Spinal cord (tissue), 10 donors: Measurements from ENCODE around the gene CCL19. TPM values are rescaled to one million over a fixed set of nuclear protein-coding genes. Genes with fewer than 3 reads are reported as not detected.

ENCODE experiments used
- DNase-seq, 6 donors: peaks; one replicate each; pipeline versions ENCODE4 v3.0.0 to v3.0.0-alpha.2; 2013 to 2015; ENCODE audit warnings: low spot score in 6 of 6, low read depth in 4 of 6
- H3K27ac ChIP-seq: one replicate; pipeline ENCODE4 v1.5.1; 2013; ENCODE audit warnings: low read depth, low read length, control low read depth
- H3K27me3 ChIP-seq: one replicate; pipeline ENCODE4 v1.6.1; 2013; ENCODE audit warnings: low read length; ENCODE audit not compliant: control insufficient read depth, insufficient read depth
- H3K36me3 ChIP-seq: one replicate; pipeline ENCODE4 v1.6.1; 2013; ENCODE audit warnings: low read length; ENCODE audit not compliant: control insufficient read depth, insufficient read depth
- H3K4me1 ChIP-seq: one replicate; pipeline ENCODE4 v1.6.1; 2013; ENCODE audit warnings: low read length; ENCODE audit not compliant: control insufficient read depth, insufficient read depth
- H3K4me3 ChIP-seq: one replicate; pipeline ENCODE4 v1.5.1; 2013; ENCODE audit warnings: low read depth, low read length, control low read depth
- H3K9me3 ChIP-seq: one replicate; pipeline ENCODE4 v1.6.1; 2013; ENCODE audit warnings: low read length; ENCODE audit not compliant: control insufficient read depth, insufficient read depth
- WGBS: methylation state at CpG from one replicate; pipeline ENCODE4 v1.1.5; 2013; ENCODE audit warnings: missing lambda C conversion rate; ENCODE audit not compliant: insufficient coverage; 5-methylcytosine and 5-hydroxymethylcytosine counted together
- polyA plus RNA-seq, 2 donors: library from polyadenylated mRNA; unstranded; fragments of 120-200 nt; gene quantifications; one replicate each; pipeline ENCODE4 v1.2.1, GENCODE V29; 2013; ENCODE audit not compliant: insufficient read length in 2 of 2
- total RNA-seq, 2 donors: library from RNA; depleted of rRNA in 1 of 2; stranded (reverse); fragments of 120-200 nt in 1 of 2; fragments of >200 nt in 1 of 2; gene quantifications; one replicate each; pipeline versions ENCODE4 v1.2.3 to v1.2.4, GENCODE V29; 2013 to 2014
- donor health status: healthy.

Gene CCL19
- total and polyA plus RNA-seq, 4 donors = 0.27 TPM; not detected in 3

DNA sequence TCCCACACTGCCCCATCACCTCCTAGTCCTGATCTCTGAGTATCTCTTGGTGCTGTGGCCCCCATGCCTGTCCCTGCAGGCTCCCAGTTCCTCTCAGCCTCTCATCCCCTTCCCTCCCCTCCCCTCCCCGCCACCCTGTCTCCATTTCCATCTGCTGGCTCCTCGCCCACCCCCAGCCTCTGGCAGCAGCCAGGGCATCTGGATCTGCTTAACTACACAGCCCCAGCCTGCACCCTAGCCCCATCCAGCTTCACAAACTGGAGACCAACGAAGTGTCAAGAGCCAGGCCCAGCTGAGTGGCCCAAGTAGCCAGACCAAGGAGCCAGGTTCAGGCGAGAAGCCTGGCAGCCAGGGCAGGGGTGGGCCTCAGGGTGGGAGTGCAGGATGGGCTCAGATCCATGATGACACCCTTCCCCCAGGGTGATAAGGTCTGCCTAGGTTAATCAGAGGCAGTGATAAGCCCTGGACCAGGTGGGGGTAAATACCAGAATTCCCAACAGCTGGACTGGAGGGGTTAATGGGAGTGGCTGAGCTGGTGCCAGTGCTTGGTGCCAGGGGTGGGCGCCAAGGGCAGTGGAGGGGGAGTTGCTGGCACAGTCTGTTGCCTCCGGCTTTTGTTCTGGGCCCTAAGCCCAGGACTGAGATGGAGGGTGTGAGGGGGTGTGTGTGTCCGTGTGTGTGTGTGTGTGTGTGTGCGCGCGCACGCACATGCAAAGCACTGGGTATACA lies 36.6 kb downstream of the CCL19 start:
- Histone ChIP-seq H3K27me3 (no peaks in the 10 kb centered on the region), H3K4me1 (peaks cover 62% of the 10 kb centered on the region), H3K27ac (peak overlapping the region; percentile 79), H3K4me3 (no peak overlapping the region), H3K9me3 (no peaks in the 10 kb centered on the region), H3K36me3 (peaks cover 16% of the 10 kb centered on the region)
- DNase-seq = peak in 3 of 6 donors; percentile 63 to 95 (median 89)
- 23% methylated on average over 4 of the region's 11 CpGs for WGBS

DNA sequence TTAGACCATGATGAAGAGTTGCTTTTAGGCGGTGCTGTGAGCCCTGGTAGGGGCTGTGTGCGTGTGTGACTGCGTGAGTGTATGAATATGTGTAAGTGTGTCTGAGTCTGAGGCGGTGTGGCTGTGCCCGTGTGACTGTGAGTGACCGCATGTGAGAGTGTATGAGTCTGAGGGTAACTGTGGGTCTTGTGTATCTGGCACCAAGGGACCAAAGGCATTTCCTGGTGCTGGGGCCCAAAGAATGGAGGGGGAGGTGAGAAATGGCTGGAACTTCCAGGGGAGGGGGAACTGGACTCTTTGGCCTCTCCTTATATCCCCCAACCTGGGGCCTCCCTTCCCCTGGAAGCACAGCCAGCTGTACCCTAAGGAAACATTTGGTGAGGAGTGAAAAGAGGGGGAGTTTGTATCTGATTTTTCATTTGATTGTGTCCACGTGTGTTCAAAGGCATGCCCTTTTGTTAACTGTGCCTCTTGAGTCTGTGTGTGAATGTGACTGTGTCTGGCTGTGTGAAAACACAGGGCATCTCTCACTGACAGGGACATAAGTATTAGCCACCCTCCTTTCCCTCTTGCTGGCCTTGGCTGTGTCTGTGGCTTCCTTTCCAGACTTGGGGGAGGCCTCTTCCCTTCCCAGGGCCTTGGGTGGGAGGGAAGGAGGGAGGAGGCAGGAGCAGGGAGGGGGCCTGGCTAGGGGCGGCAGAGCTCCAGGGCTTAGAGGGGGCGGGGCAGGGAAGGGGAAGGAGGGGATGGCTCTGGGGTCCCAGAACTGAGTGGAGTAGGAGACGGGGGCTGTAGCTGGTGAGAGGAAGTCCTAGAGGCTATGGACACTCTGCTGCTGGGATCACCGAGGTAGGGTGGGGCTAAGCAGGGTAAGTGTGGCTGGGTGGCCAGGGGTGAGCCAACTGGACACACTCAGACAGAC lies 37.7 kb downstream of the CCL19 start:
- H3K27me3 ChIP-seq = no peaks in the 10 kb centered on the region
- peaks cover 63% of the 10 kb centered on the region for H3K4me1 ChIP-seq
- DNase-seq = peak in 2 of 6 donors; percentile 51 to 82
- 24% methylated on average over 10 of the region's 11 CpGs for WGBS
- no peak overlapping the region for H3K4me3 ChIP-seq
- H3K36me3 ChIP-seq = peaks cover 25% of the 10 kb centered on the region
- no peaks in the 10 kb centered on the region for H3K9me3 ChIP-seq
- H3K27ac ChIP-seq = peak overlapping the region; percentile 79

DNA sequence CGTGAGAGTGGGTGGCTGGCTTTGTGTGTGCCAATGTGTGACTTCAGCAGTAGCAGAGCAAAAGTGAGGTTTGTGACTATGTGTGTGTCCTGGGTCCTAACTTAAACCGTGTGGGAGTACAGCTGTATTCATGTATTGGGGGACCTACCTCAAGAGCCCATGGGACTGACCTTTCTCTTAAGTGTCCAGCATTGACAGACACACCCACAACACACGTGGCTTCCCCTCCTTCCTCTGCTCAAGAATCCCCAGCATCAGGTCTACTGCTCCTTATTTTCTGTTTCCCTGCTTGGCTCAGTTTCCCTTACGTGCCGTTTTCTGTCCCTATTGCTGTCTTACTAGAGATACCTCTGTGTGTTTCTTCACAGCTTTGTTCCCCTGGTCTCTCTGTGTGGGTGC lies 38.5 kb downstream of the CCL19 start:
- 28% methylated on average over 5 of the region's 5 CpGs for WGBS
- Histone ChIP-seq H3K9me3 (no peaks in the 10 kb centered on the region), H3K4me1 (peaks cover 70% of the 10 kb centered on the region), H3K4me3 (peak overlapping the region; percentile 36), H3K27me3 (no peaks in the 10 kb centered on the region), H3K36me3 (peaks cover 31% of the 10 kb centered on the region), H3K27ac (peak overlapping the region; percentile 79)
- DNase-seq = no peak

DNA sequence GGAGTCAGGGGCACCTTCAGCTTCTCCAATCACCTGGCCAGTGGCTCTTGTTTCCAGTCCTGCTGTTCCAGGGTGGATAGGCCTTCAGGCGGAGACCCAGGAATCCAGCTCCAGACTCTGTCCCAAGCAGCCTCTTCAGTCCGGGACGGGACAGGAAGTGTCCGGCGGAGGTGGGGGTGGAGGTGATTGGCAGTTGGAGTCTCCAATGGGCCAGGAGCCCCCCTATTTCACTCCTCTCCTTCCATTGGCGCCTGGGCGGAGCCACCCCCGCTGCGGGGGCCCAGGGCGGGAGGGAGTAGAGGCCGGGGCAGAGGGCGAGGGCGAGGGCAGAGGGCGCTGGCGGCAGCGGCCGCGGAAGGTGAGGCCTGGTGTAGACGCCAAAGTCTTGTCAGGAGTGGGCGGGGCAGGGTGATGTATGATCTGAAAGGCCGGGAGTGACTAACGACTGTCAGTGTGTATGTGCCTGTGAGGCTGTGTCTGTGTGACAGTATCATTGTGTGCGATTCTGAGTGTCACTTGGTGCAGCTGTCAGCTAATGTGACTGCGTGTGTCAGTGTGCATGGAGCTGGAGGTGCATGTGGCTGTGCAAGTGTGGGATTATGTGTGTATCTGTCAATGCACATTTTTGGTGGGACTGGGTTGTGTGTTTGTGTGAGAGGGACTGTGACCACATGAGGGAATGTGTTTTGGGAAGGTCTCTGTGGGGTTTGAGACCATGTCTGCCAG lies 39.0 kb downstream of the CCL19 start, which contains the start of gene IL11RA:
IL11RA (plus strand) TSS at position 310 of the 726 bp plus-strand sequence. CDS start 3,033 bp downstream, outside the sequence.
- 5% methylated on average over 16 of the region's 24 CpGs for WGBS
- Histone ChIP-seq H3K9me3 (no peaks in the 10 kb centered on the region), H3K4me1 (peaks cover 76% of the 10 kb centered on the region), H3K36me3 (peaks cover 31% of the 10 kb centered on the region), H3K27ac (peak within 1 kb of the TSS; percentile 79), H3K27me3 (no peaks in the 10 kb centered on the region), H3K4me3 (peak within 1 kb of the TSS; percentile 36)
- peak in 2 of 6 donors; percentile 60 to 87 for DNase-seq

DNA sequence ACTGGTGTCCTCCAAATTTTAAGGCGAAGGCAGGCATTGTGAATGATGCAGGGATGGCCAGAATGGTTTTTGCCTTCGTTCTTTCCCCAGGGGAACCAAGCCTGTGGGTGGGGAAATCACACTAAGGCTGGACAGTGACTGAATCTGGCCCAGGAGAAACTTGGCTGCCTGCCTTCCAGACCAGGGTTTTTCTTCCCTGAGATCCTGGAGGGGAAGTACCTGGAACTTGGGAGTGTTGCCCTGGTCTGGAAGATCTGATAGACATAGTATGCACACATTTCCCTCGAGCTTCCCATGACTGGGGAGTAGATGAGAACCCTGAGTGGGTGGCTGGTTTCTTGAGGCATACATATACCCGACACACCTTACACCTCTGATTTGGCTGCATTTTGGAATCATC lies 39.8 kb downstream of the CCL19 start:
- Histone ChIP-seq H3K9me3 (no peaks in the 10 kb centered on the region), H3K4me3 (peak overlapping the region; percentile 36), H3K27ac (peak overlapping the region; percentile 79), H3K4me1 (peaks cover 83% of the 10 kb centered on the region), H3K27me3 (no peaks in the 10 kb centered on the region), H3K36me3 (peaks cover 35% of the 10 kb centered on the region)
- DNase-seq = peak in 1 of 6 donors; percentile 41
- 27% methylated on average over 2 of the region's 4 CpGs for WGBS

DNA sequence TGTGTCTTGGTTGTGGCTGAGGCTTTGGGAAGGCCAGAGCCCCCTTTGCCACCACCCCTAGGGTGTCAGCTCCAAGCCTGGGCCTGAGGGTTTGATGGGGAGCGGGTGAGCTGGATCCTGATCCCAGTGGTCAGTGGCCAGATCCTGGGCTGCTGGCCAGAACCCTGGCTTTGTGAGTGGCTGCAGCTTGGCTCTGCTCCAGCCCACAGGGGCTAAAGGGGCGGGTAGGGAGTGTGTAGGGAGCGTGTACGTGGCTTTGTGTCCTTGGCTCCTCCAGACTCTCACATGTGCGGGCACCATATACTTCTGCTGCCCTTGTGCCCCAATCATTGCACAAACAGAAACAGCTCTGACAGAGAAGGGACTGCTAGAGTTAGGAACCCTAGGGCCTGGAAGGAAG lies 40.3 kb downstream of the CCL19 start:
- peaks cover 35% of the 10 kb centered on the region for H3K36me3 ChIP-seq
- 25% methylated on average over 3 of the region's 5 CpGs for WGBS
- peaks cover 87% of the 10 kb centered on the region for H3K4me1 ChIP-seq
- no peak overlapping the region for H3K4me3 ChIP-seq
- H3K27me3 ChIP-seq = no peaks in the 10 kb centered on the region
- H3K27ac ChIP-seq = peak overlapping the region; percentile 79
- H3K9me3 ChIP-seq = no peaks in the 10 kb centered on the region
- peak in 2 of 6 donors; percentile 9 to 65 for DNase-seq

DNA sequence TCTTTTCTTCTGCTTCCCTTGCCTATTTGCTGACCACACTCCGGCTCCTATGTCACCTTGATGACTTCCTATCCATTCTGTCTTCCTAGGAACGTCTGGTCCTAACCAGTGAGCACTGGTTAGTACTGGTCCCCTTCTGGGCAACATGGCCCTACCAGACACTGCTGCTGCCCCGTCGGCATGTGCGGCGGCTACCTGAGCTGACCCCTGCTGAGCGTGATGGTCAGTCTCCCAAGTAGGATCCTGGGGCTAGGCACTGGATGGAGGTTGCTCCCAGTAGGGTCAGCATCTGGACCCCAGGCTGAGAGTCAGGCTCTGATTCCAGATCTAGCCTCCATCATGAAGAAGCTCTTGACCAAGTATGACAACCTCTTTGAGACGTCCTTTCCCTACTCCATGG lies 42.4 kb downstream of the CCL19 start:
- H3K27me3 ChIP-seq = no peaks in the 10 kb centered on the region
- no peak overlapping the region for H3K4me3 ChIP-seq
- H3K27ac ChIP-seq = no peak overlapping the region
- WGBS = 99% methylated on average over 7 of the region's 8 CpGs
- no peak for DNase-seq
- peaks cover 65% of the 10 kb centered on the region for H3K4me1 ChIP-seq
- no peaks in the 10 kb centered on the region for H3K9me3 ChIP-seq
- H3K36me3 ChIP-seq = peaks cover 35% of the 10 kb centered on the region

DNA sequence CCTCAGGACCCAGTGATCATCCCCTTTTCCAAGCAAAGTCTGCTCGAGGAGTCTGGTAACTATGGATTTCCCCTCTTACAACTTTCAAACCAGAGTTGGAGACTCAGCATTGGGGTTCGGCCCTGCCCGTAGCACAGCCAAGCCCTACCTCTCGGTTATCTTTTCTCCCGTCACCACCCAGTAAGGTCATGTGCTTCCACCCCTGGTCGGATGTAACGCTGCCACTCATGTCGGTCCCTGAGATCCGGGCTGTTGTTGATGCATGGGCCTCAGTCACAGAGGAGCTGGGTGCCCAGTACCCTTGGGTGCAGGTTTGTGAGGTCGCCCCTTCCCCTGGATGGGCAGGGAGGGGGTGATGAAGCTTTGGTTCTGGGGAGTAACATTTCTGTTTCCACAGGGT lies 43.4 kb downstream of the CCL19 start:
- peaks cover 55% of the 10 kb centered on the region for H3K4me1 ChIP-seq

DNA sequence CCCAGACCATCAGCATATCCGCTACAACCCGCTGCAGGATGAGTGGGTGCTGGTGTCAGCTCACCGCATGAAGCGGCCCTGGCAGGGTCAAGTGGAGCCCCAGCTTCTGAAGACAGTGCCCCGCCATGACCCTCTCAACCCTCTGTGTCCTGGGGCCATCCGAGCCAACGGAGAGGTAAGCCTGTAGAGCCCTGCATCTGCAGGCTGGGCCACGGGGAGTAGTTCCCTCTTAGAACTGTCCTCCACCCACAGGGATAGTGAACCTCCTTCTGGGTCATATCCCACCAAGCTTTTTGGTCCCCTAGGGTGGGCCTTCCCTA lies 44.0 kb downstream of the CCL19 start:
- Histone ChIP-seq H3K9me3 (no peaks in the 10 kb centered on the region), H3K4me3 (peak overlapping the region; percentile 90), H3K27me3 (no peaks in the 10 kb centered on the region), H3K27ac (peak overlapping the region; percentile 90), H3K4me1 (peaks cover 50% of the 10 kb centered on the region), H3K36me3 (peaks cover 35% of the 10 kb centered on the region)
- DNase-seq = no peak
- 6% methylated on average over 7 of the region's 8 CpGs for WGBS

More for the DNA sequence above, 43.4 kb downstream of the CCL19 start:
- 75% methylated on average over 6 of the region's 10 CpGs for WGBS
- Histone ChIP-seq H3K27ac (no peak overlapping the region), H3K36me3 (peaks cover 35% of the 10 kb centered on the region), H3K9me3 (no peaks in the 10 kb centered on the region), H3K4me3 (peak overlapping the region; percentile 90), H3K27me3 (no peaks in the 10 kb centered on the region)
- no peak for DNase-seq
